HEK293T (cell line): ENCODE data around the gene SLC8A3.

Source experiments
- ARNT ChIP-seq: fragments of 450-650 bp; IDR thresholded peaks from 2 replicates; pipeline ENCODE4 v1.6.1; 2017; ENCODE audit warnings: mild to moderate bottlenecking
- BHLHE40 ChIP-seq: fragments of 450-650 bp; IDR thresholded peaks from 2 replicates; pipeline ENCODE4 v1.6.1; 2016; ENCODE audit warnings: mild to moderate bottlenecking, moderate library complexity, borderline replicate concordance
- CTBP1 ChIP-seq: fragments of 450-650 bp; IDR thresholded peaks from 2 replicates; pipeline ENCODE4 v1.6.1; 2016; ENCODE audit warnings: borderline replicate concordance
- ELF4 ChIP-seq: fragments of 450-650 bp; IDR thresholded peaks from 2 replicates; pipeline ENCODE4 v1.6.1; 2017; ENCODE audit warnings: antibody characterized with exemption
- FOXA1 ChIP-seq: fragments of 450-650 bp; IDR thresholded peaks from 2 replicates; pipeline ENCODE4 v1.6.1; 2016; ENCODE audit warnings: mild to moderate bottlenecking
- FOXM1 ChIP-seq: fragments of 450-650 bp; IDR thresholded peaks from 2 replicates; pipeline ENCODE4 v1.6.1; 2017; ENCODE audit warnings: mild to moderate bottlenecking, borderline replicate concordance
- L3MBTL2 ChIP-seq: fragments of 450-650 bp; conservative IDR thresholded peaks from 2 replicates; pipeline ENCODE4 v1.6.1; 2016; ENCODE audit warnings: mild to moderate bottlenecking
- LEF1 ChIP-seq: fragments of 450-650 bp; IDR thresholded peaks from 2 replicates; pipeline ENCODE4 v1.6.1; 2017; ENCODE audit warnings: mild to moderate bottlenecking, borderline replicate concordance
- NFRKB ChIP-seq: fragments of 450-650 bp; IDR thresholded peaks from 2 replicates; pipeline ENCODE4 v1.6.1; 2016; ENCODE audit warnings: mild to moderate bottlenecking, moderate library complexity
- PKNOX1 ChIP-seq: fragments of 450-650 bp; IDR thresholded peaks from 2 replicates; pipeline ENCODE4 v1.6.1; 2016
- SP1 ChIP-seq: fragments of 450-650 bp; IDR thresholded peaks from 2 replicates; pipeline ENCODE4 v1.6.1; 2017
- SUZ12 ChIP-seq: fragments of 450-650 bp; IDR thresholded peaks from 2 replicates; pipeline ENCODE4 v1.6.1; 2016; ENCODE audit warnings: mild to moderate bottlenecking
- ZNF384 ChIP-seq: fragments of 450-650 bp; IDR thresholded peaks from 2 replicates; pipeline ENCODE4 v1.6.1; 2016

GRCh38 chr14:70061108-70061507 lies 127.6 kb downstream of the SLC8A3 start:
- TF ChIP-seq SP1 (no peak), NFRKB (no peak), SUZ12 (no peak), BHLHE40 (no peak), L3MBTL2 (no peak), PKNOX1 (no peak), FOXM1 (no peak), ZNF384 (no peak), LEF1 (no peak), ARNT (no peak), ELF4 (no peak), FOXA1 (no peak), CTBP1 (no peak)
